ENCODE results near the gene EZH1.

The EZH1 gene

DNA sequence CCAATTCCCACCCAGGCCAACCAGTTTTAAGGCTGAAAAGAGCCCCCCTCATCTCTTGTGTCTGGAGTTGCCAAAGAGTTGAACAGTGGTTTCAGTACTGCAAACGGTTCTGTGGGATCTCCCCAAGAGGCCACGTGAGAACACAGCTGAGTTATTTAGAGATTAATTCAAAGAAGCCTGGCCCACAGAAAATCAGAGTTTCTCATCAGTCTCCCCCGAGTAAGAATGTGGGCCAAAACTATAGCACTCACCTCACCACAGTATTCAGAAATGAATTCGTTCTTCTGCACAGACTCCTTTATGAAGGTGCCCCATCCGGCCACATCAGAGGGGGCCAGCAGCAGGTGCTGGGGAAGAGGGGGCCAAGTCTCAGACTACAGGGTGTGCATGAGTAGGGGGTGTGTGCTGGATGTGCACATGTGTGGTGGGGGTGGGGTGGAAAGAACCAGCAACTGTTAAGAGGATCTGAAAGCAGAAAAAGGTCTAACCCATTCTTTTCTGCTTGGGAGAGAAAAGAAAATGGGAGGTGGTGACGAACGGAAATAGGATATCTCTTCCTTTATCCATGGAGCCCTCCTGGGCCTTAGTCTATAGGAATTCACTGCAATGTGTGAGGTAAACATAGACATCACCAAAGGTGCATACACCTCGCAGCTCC is 39.9 kb downstream of the EZH1 start:
- TF ChIP-seq POLR2AphosphoS5 (IDR thresholded peaks at IDR 0.05; ENCODE audit: low read depth, low read length) (no peak), TAF1 (IDR thresholded peaks at IDR 0.05; ENCODE audit: borderline replicate concordance, insufficient read depth, low read length) (no peak), SIN3A (IDR thresholded peaks at IDR 0.05; ENCODE audit: borderline replicate concordance, insufficient read depth, low read length) (no peak)

DNA sequence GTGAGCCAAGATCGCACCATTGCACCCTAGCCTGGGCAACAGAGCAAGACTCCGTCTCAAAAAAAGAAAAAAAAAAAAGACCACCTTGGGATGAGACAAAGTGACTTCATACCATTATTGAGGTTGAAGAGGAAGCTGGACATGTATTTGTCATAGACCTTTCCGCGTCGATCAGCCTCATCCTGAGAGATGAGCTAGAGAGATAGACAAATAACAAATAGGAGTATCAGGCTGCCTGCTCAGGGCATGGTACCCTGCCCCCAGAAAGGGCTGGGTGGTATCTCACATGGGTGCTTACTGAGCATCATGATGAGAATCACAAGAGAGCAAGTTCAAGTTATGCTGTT is 40.4 kb downstream of the EZH1 start:
- TF ChIP-seq POLR2AphosphoS5 (IDR thresholded peaks at IDR 0.05; ENCODE audit: low read depth, low read length), result no peak
- TF ChIP-seq FOXP2 (optimal IDR thresholded peaks at IDR 0.05; ENCODE audit: borderline replicate concordance, extremely low read depth, extremely low read length, insufficient read depth), result no peak
- no peak for TF ChIP-seq REST (IDR thresholded peaks at IDR 0.05; ENCODE audit: insufficient read depth in 1 of 2, low read depth in 2 of 2, low read length in 2 of 2)
- no peak for TF ChIP-seq TAF1 (IDR thresholded peaks at IDR 0.05; ENCODE audit: borderline replicate concordance, insufficient read depth, low read length)
- no peak for TF ChIP-seq SIN3A (IDR thresholded peaks at IDR 0.05; ENCODE audit: borderline replicate concordance, insufficient read depth, low read length)

DNA sequence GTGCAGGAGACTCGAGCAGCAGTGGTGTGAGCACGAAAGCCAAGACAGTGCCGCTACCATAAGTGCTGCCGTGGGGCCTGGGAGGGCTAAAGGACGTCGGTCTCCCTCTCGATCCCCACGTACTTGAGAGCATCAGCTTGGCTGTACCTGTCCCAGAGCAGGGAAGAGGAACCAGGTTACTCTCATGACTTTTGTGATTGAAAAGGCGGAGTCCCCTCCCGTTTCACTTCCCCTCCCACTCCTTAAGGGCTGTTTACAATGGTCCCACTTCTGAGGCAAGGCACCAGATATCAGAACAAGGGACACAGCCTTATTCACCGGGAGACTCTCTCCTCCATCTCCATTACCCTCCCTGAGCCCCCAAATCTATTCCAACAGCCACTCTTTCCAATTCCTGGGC is 42.4 kb downstream of the EZH1 start:
- TF ChIP-seq POLR2AphosphoS5 (IDR thresholded peaks at IDR 0.05; ENCODE audit: low read depth, low read length) (no peak), SIN3A (IDR thresholded peaks at IDR 0.05; ENCODE audit: borderline replicate concordance, insufficient read depth, low read length) (no peak), REST (IDR thresholded peaks at IDR 0.05; ENCODE audit: insufficient read depth in 1 of 2, low read depth in 2 of 2, low read length in 2 of 2) (no peak), TAF1 (IDR thresholded peaks at IDR 0.05; ENCODE audit: borderline replicate concordance, insufficient read depth, low read length) (no peak), FOXP2 (optimal IDR thresholded peaks at IDR 0.05; ENCODE audit: borderline replicate concordance, extremely low read depth, extremely low read length, insufficient read depth) (no peak)

- TF ChIP-seq TAF1 (IDR thresholded peaks at IDR 0.05; ENCODE audit: borderline replicate concordance, insufficient read depth, low read length) (no peak), REST (IDR thresholded peaks at IDR 0.05; ENCODE audit: insufficient read depth in 1 of 2, low read depth in 2 of 2, low read length in 2 of 2) (no peak), POLR2AphosphoS5 (IDR thresholded peaks at IDR 0.05; ENCODE audit: low read depth, low read length) (no peak; the same call in 1 of the 2 replicates), FOXP2 (optimal IDR thresholded peaks at IDR 0.05; ENCODE audit: borderline replicate concordance, extremely low read depth, extremely low read length, insufficient read depth) (no peak), SIN3A (IDR thresholded peaks at IDR 0.05; ENCODE audit: borderline replicate concordance, insufficient read depth, low read length) (no peak)
Measured at GRCh38 chr17:42700586-42701289, 44.1 kb downstream of the EZH1 start.

GRCh38 chr17:42699415-42699740 is 45.5 kb downstream of the EZH1 start:
- TF ChIP-seq POLR2AphosphoS5 (IDR thresholded peaks at IDR 0.05; ENCODE audit: low read depth, low read length), result no peak
- TF ChIP-seq SIN3A (IDR thresholded peaks at IDR 0.05; ENCODE audit: borderline replicate concordance, insufficient read depth, low read length), result no peak
- TF ChIP-seq FOXP2 (optimal IDR thresholded peaks at IDR 0.05; ENCODE audit: borderline replicate concordance, extremely low read depth, extremely low read length, insufficient read depth), result no peak
- no peak for TF ChIP-seq REST (IDR thresholded peaks at IDR 0.05; ENCODE audit: insufficient read depth in 1 of 2, low read depth in 2 of 2, low read length in 2 of 2)
- no peak for TF ChIP-seq TAF1 (IDR thresholded peaks at IDR 0.05; ENCODE audit: borderline replicate concordance, insufficient read depth, low read length)
